BJ (cell line): ENCODE data around the gene COL19A1. TPM values are rescaled to one million over a fixed set of nuclear protein-coding genes. Genes with fewer than 3 reads are reported as not detected.

Source experiments
- CTCF ChIA-PET: fragments of 350-600 bp; formaldehyde crosslinking; extraction: SDS; loops from one replicate; lab custom pipeline; 2021; ENCODE audit warnings: antibody characterized with exemption, inconsistent platforms; lab: Yijun Ruan, JAX
- POLR2A ChIA-PET: fragments of 300-600 bp; sonication (Branson Sonifier 250); formaldehyde crosslinking; extraction: SDS; loops from one replicate; lab custom pipeline; 2021; ENCODE audit warnings: antibody characterized with exemption; lab: Charles Lee
- DNase-seq: peaks from one replicate; pipeline ENCODE4 v3.0.0-alpha.2; 2011; ENCODE audit warnings: low read depth
- H3K27me3 ChIP-seq: 2 replicates; pipeline ENCODE4 v1.6.0; 2011; ENCODE audit warnings: low read length; ENCODE audit not compliant: control insufficient read depth, insufficient read depth
- H3K36me3 ChIP-seq: 2 replicates; pipeline ENCODE4 v1.5.1; 2011; ENCODE audit warnings: low read length; ENCODE audit not compliant: control insufficient read depth, insufficient read depth
- H3K4me3 ChIP-seq: 2 replicates; pipeline ENCODE4 v1.5.1; 2011; ENCODE audit warnings: low read depth, mild to moderate bottlenecking, control low read depth, low read length
- CTCF ChIP-seq: IDR thresholded peaks from 2 replicates; pipeline ENCODE4 v1.5.1; 2011; ENCODE audit warnings: low read depth, mild to moderate bottlenecking, control low read depth, inconsistent platforms, low read length, moderate library complexity; ENCODE audit not compliant: insufficient read depth
- polyA plus RNA-seq: library from polyadenylated mRNA; depleted of rRNA; stranded (reverse); fragments of >200 nt; gene quantifications from 2 replicates; pipeline ENCODE4 v1.2.3, GENCODE V29; 2011

The COL19A1 gene
- polyA plus RNA-seq, 1 experiment, result 0.11 TPM

GRCh38 chr6:69945192-69945591, 78.8 kb downstream of the COL19A1 start:
- Histone ChIP-seq H3K27me3 (no peaks in the 10 kb centered on the region), H3K4me3 (no peak overlapping the region), H3K36me3 (no peaks in the 10 kb centered on the region)
- no peak for DNase-seq
- no peak for TF ChIP-seq CTCF
- POLR2A ChIA-PET, result no interaction called here
- CTCF ChIA-PET, result no interaction called here

DNA sequence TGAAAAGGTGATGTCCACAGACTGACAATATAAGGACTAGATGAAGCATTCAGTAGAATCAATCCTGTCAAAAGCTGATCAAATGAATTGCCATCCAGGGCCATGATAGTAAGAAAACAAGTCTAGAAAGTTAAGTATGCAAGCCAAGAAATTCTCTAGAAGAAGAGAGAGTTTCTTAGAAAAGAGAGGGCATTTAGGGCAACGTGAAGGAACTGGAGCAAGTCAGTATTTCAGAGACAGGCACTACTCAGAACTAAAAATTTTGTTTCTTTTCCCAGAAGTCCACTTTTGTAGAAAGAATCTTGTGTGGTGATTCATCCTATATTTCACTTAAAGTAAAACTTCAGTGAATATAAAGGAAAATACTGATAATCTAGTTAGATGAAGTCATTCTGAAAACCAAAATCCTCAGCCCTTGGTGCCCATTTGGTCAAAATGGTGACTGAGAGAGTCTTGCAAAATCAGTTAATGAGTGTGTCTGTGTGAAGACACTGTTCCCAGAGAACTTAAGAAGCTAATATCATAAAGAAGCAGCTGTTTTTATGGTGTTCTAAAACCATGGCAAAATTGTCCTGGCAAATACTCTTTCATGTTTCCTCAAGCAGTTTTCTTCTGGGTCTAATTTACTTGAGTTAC, 82.2 kb downstream of the COL19A1 start:
- ChIA-PET CTCF (no interaction called here), POLR2A (no interaction called here)
- no peak for TF ChIP-seq CTCF
- H3K27me3 ChIP-seq, result no peaks in the 10 kb centered on the region
- no peak overlapping the region for H3K4me3 ChIP-seq
- no peaks in the 10 kb centered on the region for H3K36me3 ChIP-seq
- DNase-seq, result no peak

- DNase-seq, result no peak
- CTCF ChIA-PET, result interaction anchor here (1.0 to 1.2 kb wide), 2 partner anchors 9 to 156 kb away, joined by 3 to 4 read pairs; no protein-coding TSS in a partner anchor
- POLR2A ChIA-PET, result no interaction called here
- H3K4me3 ChIP-seq, result no peak overlapping the region
- H3K27me3 ChIP-seq, result no peaks in the 10 kb centered on the region
- no peak for TF ChIP-seq CTCF
- no peaks in the 10 kb centered on the region for H3K36me3 ChIP-seq
These were observed 87.1 kb downstream of the COL19A1 start for GRCh38 chr6:69953491-69953890.

DNA sequence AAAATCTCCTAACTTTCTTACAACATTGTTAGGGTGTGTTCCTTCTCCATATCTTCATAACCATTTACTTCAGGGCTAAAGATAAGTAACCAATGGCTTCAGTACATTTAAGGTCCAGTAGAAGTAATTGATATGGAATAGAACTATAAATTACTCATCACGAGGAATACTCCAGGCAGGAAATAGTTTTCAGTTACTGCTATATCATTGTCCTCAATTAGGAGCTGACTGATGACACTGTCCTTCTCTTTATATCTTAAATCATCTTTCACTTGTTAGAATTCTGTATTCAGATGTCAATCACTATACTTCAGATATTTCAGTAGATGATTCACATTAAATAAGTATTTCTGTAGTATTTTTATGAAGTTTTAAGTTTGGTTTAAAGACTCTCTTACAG, 88.4 kb downstream of the COL19A1 start:
- DNase-seq, result no peak
- TF ChIP-seq CTCF, result no peak
- Histone ChIP-seq H3K27me3 (no peaks in the 10 kb centered on the region), H3K4me3 (no peak overlapping the region), H3K36me3 (no peaks in the 10 kb centered on the region)
- POLR2A ChIA-PET, result no interaction called here
- CTCF ChIA-PET, result no interaction called here

DNA sequence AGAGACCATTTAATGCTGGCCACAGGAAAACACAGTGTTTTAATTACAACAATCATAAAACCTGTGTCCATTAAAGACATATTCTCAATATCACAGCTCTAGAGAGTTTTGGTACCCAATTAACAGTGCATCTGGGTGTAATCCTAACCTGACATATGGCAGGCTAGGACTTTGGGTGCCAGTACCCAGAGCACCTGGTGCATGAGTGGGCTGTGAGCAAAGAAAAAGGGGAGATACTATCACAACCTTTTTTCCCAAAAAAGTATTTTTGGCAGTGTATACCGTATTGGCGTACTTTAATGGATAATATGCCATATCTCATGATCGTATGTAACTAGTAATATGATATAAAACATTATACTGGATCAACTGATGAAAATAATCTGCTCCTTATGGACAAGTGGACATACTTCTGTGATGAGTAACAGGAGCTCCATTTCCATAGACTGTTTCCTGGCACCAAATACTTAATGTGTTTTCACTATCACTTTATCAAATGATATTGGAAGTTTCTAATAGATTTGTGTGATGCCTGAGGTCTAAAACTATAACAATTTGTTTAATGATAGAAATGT, 91.7 kb downstream of the COL19A1 start:
- H3K36me3 ChIP-seq, result no peaks in the 10 kb centered on the region
- POLR2A ChIA-PET, result no interaction called here
- CTCF ChIA-PET, result interaction anchor here (1.0 kb wide), 1 partner anchor 123 kb away, joined by 3 read pairs; no protein-coding TSS in a partner anchor
- H3K27me3 ChIP-seq, result no peaks in the 10 kb centered on the region
- TF ChIP-seq CTCF, result no peak
- no peak for DNase-seq
- no peak overlapping the region for H3K4me3 ChIP-seq
